K562 (cell line): ENCODE measurements around the gene TMEM19.

Experiments used
- TEAD2 ChIP-seq: fragments of 450-650 bp; IDR thresholded peaks from 2 replicates; pipeline ENCODE4 v1.6.1; 2016; ENCODE audit warnings: missing genetic modification characterization, control low read depth, missing compliant biosample characterization
- TF ChIP-seq, protein P1 (sequence below): fragments of 250-450 bp; sonication (Bioruptor Pico); IDR thresholded peaks from 2 replicates; pipeline ENCODE4 v1.8.0; 2021; ENCODE audit warnings: moderate library complexity, mild to moderate bottlenecking, inconsistent platforms

DNA sequence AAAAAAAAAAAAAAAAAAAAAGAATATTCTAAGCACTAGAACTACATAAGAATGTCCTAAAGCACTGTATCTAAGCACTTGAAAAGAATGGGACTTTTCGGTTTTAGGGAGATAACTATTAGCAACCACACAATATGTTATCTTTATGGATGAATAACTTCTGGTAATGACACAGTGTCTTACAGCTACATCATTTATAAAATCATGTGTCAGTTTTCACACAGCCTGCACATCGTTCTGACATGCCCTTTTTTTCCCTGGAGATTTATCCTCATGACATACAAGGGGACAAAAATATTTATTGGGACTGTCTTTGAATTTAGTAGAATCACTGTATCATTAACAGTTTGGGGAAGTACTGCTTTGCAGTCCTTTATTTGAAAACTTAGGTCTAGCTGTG is 17.3 kb downstream of the TMEM19 start:
- no peak for TF ChIP-seq TEAD2 (tag)
- TF ChIP-seq, protein P1, sequence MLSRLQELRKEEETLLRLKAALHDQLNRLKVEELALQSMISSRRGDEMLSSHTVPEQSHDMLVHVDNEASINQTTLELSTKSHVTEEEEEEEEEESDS = no peak
